GM18858 (cell line): ENCODE results near the gene CDC14A.
"Not testable (repeated sequence)": the region's sequence is repeated elsewhere in the genome, so short reads cannot be mapped to it uniquely, and the experiment has no call there.

Source experiments
- ATAC-seq: cut with Tn5 transposase; IDR thresholded peaks from one replicate; pipeline ENCODE4 v1.9.1; 2021; ENCODE audit not compliant: unreplicated experiment

CDC14A gene

DNA sequence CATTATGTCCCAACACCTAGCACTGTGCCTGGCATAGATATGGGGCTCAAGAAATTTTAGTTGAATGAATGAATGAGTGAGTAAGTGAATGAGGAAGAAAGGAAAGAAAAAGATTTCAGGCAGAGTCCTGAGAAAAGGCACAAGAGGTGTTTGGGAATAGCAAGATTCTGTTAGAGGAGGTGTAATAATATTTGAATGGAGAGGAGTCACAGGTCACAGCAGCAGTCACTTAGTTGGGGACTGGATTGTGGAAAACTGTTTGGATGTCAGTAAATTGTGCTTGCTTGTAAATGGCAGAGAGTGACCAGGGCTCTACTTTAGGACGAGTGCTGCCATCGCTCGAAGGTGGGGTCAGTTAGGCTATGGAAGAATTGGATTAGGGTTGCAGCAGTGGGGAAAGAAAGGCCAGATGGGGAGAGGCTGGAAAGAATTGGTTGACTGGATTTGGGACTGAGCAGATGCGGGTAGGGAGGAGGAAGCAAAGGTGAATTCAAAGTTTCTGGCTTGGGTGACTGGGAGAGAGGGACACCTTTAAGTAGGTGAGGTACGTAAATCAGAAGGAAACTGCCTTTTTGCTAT, 9.3 kb downstream of the CDC14A start:
- no peak for ATAC-seq

DNA sequence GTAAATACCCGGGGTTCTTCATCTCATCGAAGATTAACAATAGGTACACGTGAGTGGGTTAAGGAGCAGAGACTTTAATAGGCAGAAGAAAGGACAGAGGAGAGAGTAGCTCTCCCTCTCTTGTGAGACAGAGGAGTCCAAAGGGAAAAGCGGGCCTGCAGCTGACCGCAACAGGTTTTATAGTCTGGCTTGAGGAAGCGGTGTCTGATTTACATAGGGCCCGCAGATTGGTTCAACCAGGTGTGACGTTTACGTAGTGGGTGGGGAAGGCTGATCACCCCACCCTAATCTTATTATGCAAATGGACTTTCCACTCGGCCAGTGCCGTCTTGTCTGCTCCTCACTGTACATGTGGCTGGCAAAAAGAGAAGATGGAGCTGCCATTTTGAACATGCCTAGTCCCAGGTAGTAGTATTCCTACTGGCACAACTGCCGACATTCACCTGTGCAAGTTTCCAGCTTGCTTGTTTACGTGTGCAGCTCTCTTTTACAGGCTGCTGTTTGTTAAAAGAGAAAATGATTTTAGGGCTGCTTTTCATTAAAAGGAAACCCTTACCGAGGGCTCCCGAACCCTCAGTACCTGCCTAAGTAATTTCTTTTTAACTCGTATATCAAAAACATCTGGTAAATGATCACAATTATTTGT, 10.6 kb downstream of the CDC14A start:
- no peak for ATAC-seq

DNA sequence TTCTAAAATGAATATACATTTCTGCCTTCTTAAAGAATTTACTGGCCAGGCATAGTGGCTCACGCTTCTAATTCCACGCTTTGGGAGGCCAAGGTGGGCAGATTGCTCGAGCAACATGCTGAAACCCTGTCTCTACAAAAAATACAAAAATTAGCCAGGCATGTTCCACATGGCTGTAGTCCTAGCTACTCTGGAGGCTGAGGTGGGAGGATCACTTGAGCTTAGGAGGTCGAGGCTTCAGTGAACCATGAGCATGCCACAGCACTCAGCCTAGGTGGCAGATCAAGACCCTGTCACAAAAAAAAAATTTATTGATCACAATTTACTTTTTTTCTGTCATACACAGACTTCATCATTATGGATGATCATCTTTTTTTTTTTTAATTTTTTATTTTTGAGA, 11.5 kb downstream of the CDC14A start:
- no peak for ATAC-seq

DNA sequence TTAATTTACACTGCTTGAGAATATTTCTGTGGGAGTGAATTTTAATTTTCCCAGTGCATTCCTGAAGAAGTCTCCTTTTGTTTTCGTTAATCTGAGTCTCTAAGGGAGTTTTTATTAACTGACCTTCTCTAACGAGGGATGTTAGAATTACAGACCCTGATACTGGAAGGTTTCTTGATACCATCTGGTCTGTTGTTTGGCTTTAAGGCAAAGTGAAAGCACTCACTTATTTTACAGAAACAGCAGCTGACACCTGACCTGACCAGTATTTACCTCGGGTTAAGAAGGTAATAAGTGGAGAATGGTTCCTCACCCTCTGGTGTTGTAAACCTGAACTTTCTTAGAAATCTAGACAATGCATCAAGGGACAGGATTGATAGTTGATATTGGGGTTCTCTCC, 12.4 kb downstream of the CDC14A start:
- no peak for ATAC-seq

DNA sequence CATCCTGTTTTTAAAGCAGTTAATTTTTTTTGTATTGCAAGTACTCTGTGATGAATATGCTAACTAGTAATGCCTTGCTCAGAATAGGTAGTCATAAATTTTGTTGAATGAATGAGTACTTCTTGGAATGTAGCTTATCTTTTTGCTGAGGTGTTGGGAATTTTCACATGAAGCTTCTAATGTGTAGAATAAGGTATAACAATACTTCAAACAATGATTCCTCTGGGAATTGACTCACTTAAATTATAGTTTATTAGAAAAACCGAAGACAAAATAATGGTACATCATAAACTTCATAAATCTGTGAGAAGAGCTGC, 13.9 kb downstream of the CDC14A start:
- ATAC-seq: no peak

DNA sequence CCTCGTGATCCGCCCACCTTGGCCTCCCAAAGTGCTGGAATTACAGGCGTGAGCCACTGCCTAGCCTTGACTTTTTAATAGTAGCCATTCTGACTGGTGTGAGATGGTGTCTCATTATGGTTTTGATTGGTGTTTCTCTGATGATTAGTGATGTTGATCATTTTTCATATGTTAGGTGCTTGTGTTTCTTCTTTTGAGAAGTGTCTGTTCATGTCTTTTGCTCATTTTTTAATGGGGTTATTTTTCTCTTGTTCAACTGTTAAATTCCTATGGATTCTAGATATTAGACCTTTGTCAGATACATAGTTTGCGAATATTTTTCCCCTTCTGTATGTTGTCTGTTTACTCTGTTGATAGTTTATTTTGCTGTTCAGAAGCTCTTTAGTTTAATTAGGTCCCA, 17.0 kb downstream of the CDC14A start:
- not testable (repeated sequence) for ATAC-seq

DNA sequence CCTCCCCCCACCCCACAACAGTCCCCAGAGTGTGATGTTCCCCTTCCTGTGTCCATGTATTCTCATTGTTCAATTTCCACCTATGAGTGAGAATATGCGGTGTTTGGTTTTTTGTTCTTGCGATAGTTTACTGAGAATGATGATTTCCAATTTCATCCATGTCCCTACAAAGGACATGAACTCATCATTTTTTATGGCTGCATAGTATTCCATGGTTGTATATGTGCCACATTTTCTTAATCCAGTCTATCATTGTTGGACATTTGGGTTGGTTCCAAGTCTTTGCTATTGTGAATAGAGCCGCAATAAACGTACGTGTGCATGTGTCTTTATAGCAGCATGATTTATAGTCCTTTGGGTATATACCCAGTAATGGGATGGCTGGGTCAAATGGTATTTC, 21.6 kb downstream of the CDC14A start:
- not testable (repeated sequence) for ATAC-seq

DNA sequence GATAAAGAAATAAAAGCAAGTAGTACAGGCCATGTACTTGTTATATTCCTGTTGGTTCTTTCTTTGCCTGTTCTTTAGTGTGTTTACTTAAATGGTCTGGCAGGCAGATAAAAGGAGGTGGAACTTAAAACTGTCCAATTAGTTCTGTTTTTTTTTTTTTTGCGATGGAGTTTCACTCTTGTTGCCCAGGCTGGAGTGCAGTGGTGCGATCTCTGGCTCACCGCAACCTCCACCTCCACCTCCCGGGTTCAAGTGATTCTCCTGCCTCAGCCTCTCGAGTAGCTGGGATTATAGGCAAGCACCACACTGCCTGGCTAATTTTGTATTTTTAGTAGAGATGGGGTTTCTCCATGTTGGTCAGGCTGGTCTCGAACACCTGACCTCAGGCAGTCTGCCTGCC, 24.6 kb downstream of the CDC14A start:
- not testable (repeated sequence) for ATAC-seq

DNA sequence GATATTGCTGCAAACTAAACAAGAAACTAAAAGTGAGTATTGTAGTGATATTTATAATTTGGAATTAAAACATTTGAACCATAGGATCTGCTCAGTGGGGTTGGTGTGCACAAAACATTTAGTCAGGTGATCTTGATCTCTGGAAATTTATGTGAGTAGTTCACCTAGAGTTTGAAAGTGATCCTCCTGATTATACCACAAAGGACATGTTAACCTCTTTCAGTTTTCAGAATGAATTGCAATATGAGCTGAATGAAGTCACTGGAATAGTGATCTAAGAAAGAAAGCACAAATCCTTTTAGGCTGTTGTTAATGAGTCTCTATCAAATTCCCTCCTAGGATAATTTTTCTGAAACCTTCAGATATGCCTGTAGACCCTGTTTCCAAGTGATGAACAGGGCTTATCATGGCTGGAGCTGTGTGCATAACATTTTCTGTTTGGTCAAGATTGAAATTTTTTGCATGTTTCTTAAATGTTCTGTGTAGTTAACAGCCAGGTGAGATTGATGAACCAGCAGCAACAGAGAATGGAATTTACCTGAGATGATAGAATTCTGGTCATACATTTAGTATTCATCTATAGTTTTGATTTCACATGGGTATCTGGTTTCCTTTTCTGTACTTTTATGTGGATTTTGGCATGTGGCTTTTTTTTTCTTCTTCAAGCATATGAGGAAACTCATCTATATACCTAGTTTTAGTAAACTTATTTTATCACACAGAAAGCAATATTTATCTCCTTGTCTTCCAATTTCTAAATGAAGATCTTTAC, 25.5 kb downstream of the CDC14A start:
- peak; percentile 96 for ATAC-seq

DNA sequence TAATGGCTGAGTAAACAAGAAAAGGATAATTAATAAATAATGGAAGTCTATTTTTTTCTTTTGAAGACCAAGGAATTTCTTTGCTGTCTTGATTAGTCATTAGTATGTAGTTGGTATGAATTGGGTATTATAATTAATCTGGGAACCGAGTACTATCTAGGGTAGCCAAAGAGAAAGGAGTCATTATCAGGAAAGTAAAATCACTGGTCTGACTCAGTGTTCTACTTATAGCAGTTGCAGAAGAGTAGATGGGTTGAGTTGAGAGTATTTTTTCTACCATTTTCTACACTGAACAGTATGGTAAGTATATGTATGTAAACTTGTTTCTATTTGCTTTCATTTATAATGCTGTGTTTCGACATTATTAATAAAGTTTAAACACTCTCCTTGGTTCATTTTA, 26.6 kb downstream of the CDC14A start:
- no peak for ATAC-seq

DNA sequence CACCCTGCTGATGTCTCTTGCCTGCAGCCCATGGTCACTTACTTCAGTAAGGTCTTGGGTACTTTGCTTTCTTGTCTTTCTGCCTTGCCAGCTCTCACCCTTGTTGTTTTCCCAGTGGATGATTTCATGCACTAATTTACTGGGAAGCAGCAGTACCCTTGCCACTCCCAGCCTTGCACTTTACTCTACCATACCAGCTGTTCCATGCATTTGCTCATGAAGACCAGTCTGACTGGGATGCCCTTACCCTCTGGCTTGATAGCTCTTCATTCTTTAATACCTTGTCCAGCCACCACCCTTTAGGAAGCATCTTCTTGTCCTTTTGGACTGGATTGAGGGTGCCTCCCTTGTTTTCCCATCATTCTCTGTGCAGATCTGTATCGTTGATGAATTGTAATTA, 28.3 kb downstream of the CDC14A start:
- no peak for ATAC-seq

DNA sequence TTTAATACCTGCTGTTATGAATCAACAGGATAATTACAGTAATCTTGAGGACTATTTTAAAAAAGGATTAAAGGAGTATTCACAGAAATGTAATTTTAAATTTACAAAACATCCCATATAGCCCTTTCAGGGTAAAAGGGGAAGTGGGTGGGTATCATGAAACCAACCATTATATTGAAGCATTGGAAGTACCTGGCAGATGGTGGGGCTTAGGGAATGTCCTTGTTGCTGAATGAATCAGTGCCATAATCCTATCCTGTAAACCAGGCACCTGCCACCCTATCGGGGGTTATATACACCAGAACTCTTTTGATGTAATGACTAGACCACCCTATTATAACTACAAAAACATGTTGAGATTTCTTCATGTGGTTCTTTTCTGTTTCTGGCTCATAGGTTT, 30.4 kb downstream of the CDC14A start:
- no peak for ATAC-seq

DNA sequence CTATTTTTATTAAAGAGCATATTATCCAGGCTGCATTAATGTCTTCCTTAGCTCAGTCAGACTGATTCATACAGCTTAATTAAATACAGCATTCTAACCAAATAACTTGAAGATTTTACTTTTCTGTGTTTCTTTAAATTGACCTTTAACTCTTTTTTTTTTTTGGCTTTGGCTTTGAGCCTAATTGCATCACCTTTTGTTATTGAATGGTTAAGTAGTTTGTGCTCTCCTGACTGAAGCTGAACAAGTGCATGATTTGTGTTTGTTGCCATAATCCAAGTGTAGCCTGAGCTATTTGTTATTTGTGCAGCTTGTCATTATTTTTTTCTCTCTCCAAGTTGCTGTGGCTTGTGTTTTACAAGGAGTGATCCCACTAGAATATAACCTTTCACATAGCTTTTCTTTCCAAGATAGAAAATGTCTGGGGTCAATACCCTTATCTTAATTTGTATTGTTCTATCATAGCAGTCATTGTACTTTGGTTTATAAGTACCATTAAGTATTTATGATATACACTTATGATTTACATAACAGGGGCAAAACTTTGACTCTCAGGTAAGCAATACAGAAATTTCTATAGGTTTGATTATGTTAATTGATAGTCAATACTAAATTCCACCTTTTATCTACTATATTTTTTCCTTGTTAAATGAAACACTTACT, 31.6 kb downstream of the CDC14A start:
- no peak for ATAC-seq

DNA sequence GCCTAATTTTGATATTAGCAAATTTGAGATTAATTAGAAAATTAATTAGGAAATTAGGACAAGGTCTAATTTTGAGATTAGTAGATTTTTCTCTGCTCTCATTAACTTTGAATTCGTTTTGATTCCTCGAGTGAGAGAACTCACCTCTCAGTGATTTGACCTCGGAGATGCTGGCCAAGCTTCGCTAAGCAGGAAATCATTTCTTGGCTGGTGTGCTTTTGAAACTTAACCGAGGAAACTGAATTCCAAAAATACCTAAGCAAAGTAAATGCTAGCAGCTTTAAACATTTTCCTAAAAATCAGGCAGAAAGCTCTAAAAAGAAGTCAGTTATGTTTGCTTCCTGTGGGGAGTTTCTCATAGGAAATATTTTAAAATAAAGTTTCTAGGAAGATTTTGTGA, 34.9 kb downstream of the CDC14A start:
- no peak for ATAC-seq

DNA sequence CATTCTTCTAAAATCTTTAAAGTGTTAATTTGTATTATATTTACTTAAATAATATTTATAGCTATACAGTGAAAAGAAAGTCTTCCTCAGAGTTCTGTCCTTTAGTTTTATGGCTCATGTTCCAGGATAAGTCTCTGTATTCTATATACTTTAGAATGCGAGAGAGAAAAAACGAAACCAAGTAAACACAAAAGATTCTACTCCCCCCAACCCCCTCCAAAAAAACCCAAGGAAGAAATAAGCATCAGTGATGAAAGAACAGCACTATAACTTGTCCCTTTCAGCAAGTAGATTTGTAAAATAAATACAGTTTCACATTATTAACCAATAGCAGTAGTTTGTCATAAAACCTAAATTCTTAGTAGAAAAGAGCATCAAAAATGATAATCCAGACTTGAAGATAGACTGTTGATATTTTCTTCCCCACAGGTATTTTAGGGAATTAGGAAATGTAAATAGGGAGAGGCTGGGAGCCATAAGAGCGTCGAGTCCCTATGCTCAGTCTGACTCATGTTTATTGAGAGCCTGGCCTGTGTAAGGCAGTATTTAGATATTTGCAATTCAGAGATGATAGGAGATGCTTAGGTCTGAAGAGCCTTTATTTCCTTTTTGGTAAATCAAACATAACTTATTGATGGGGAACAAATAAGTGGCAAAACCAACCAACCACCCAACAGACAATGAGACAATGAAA, 35.5 kb downstream of the CDC14A start:
- no peak for ATAC-seq

DNA sequence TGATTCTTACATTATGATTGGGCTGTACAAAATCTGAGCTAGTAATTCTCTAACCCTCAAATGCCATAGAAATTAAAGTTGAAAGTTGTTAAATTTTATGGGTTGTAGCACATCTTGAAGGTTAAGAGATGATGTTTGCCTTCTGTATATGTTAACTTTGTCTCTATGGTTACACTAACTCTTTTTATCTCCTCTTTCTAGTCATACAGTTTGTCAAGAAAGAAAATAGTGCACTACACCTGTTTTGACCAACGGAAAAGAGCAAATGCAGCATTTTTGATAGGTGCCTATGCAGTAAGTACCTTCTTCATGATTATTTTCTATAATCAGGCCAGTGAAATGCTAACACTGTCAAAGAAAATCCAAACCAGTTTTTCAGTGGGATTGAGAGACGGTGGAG, 38.2 kb downstream of the CDC14A start:
- ATAC-seq: no peak

DNA sequence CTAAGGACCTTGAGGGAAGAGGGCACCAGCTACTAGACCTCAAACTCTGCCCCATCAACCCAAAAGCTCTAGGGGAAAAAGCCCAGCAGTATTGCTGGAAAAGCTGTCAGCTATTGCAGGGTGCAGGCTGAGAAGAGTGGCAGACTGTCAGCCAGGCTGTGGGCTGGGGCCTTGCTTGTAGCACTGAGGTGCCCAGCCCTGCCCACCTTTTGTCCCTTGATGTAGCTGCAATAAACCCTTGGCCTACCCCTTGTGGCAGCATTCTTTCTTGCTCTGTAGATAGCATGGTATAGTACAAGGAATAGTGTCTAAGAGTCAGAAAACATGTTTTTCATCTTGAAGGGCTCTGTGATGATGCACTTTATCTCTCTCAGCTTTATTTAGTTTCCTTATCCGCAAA, 39.4 kb downstream of the CDC14A start:
- no peak for ATAC-seq

DNA sequence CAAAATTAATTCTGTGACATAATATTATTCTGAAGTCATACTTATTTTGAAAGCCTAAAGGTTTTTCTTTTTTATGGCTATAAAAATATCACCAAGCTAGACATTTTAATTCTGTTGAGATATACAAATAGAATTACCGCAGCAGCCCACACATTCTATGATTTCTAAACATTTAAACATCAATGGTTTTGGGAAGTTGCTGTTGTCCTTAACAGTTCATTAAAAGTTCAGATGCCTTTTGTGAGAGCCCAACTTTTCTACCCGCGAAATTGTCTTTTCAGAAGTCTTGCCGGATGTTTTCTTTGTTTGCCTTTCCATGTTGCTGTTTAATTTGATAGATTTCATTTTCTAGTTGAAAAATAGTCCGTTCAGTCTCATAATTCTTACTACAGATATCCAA, 40.5 kb downstream of the CDC14A start:
- ATAC-seq: no peak

DNA sequence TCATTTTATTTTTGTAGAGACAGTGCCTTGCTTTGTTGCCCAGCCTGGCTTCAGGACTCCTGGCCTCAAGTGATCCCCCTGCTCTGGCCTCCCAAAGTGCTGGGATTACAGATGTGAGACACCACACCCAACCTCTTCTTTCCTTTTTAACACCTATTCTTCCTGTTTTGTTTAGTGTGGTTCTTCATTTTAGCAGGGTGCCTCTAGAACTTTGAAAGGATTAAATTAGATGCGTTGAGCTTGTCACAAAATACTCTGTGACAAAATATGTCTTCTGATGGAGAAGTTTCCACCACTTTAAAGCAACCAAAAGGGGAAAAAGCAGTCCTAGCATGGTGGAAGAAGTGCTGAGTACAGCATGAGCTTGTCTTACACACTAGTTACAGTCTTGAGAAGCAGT, 42.0 kb downstream of the CDC14A start:
- no peak for ATAC-seq

DNA sequence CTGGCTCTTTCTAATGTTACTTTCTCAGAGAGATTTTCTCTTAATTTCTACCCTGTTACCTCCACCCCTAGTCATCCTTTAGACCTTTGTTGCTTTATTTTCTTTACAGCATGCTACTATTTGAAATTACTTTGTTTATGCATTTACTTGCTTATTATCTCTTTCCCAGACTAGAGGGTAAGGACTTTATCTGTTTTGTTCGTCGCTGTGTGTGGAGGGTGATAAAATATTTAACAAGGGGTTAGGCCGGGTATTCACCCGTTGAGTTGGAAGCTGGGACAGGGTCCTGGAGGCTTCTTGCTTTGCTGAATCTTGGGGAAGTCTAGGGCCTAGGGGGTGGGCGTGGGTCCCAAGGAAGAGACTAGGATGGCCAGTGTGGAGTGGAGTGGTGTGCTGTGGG, 43.6 kb downstream of the CDC14A start:
- no peak for ATAC-seq

DNA sequence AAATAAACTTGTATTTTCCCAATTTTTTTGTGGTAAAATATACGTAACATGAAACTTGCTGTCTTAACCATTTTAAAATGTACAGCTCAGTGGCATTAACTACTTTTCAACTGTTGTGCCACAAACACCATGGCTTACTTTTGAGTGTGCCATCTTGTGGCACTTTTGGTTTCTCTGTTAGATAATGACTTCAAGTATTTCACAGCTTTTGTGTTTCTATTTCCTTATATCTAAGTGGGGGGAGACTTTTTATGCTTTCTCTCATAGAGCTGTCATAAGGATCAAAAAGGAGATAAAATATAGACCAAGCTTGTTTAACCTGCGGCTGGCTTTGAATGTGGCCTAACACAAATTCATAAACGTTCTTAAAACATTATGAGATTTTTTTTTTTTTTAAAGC, 44.3 kb downstream of the CDC14A start:
- no peak for ATAC-seq

DNA sequence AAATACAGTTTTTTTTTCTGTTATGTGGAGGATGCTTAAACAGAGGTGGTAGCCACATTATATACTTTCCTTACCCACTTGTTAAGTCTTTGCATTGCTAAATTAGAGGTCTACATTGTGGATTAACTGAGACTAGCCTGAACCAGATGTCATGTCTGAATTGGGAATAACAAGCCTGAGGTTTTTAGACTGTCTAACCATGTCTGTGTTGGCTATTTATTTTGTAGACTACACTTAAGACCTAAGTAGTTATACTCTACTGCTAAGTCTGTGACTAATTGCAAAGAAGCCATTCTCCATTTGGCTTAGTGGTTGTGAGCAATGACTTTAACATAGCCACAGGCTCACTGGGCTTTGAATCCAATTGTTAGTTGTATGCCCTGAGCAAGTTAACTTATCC, 45.4 kb downstream of the CDC14A start:
- no peak for ATAC-seq
